CD14-positive monocyte (primary cell): ENCODE results near the gene CNIH2. TPM values are rescaled to one million over a fixed set of nuclear protein-coding genes. Genes with fewer than 3 reads are reported as not detected.

Source experiments
- DNase-seq, 3 donors: peaks; one replicate each; pipeline ENCODE4 v3.0.0-alpha.2; 2011 to 2022
- H2AFZ ChIP-seq: 2 replicates; pipeline ENCODE4 v1.6.0; 2012; ENCODE audit warnings: mild to moderate bottlenecking, low read depth, low read length, inconsistent platforms; ENCODE audit not compliant: insufficient read depth, poor library complexity, severe bottlenecking
- H3K27ac ChIP-seq, 2 donors: 1 replicate in 1 of 2; 2 replicates in 1 of 2; pipeline ENCODE4 v1.5.1; 2012 to 2013; ENCODE audit warnings: low read length in 2 of 2, control low read depth in 1 of 2, inconsistent platforms in 1 of 2, low read depth in 1 of 2, mild to moderate bottlenecking in 1 of 2
- H3K27me3 ChIP-seq, 2 donors: one replicate each; pipeline versions ENCODE4 v1.6.0 to v1.6.1; 2011 to 2013; ENCODE audit warnings: low read length in 2 of 2; ENCODE audit not compliant: control insufficient read depth in 2 of 2, insufficient read depth in 2 of 2
- H3K36me3 ChIP-seq, 2 donors: replicated peaks in 1 of 2; 1 replicate in 1 of 2; 2 replicates in 1 of 2; pipeline versions ENCODE4 v1.5.1 to v1.6.1; 2012 to 2013; ENCODE audit warnings: low read length in 2 of 2, control low read depth in 1 of 2, inconsistent platforms in 1 of 2, mild to moderate bottlenecking in 1 of 2; ENCODE audit not compliant: insufficient read depth in 2 of 2, control insufficient read depth in 1 of 2
- H3K4me1 ChIP-seq, 2 donors: 1 replicate in 1 of 2; 2 replicates in 1 of 2; pipeline versions ENCODE4 v1.5.1 to v1.6.1; 2012 to 2013; ENCODE audit warnings: low read length in 2 of 2, control low read depth in 1 of 2, inconsistent platforms in 1 of 2, mild to moderate bottlenecking in 1 of 2, moderate library complexity in 1 of 2; ENCODE audit not compliant: insufficient read depth in 2 of 2, control insufficient read depth in 1 of 2
- H3K4me2 ChIP-seq: replicated peaks from 2 replicates; pipeline ENCODE3; 2012; ENCODE audit warnings: low read length, moderate library complexity, mild to moderate bottlenecking; ENCODE audit not compliant: poor library complexity, severe bottlenecking; ENCODE audit errors: extremely low read depth
- H3K4me3 ChIP-seq, 3 experiments: fragments of 200-600 bp in 1 of 3; sonication (generic) in 1 of 3; replicated peaks in 1 of 3; 1 replicate in 2 of 3; 2 replicates in 1 of 3; pipeline ENCODE4 v1.5.1; 2011 to 2013; ENCODE audit warnings: low read length in 3 of 3, mild to moderate bottlenecking in 3 of 3, control low read depth in 2 of 3, low read depth in 2 of 3, inconsistent platforms in 1 of 3, moderate library complexity in 1 of 3
- H3K79me2 ChIP-seq: 2 replicates; pipeline ENCODE4 v1.6.0; 2012; ENCODE audit warnings: mild to moderate bottlenecking, control low read depth, inconsistent platforms, low read length, moderate library complexity; ENCODE audit not compliant: insufficient read depth
- H3K9ac ChIP-seq: 2 replicates; pipeline ENCODE4 v1.6.0; 2017; ENCODE audit warnings: low read length, mild to moderate bottlenecking; ENCODE audit not compliant: insufficient read depth, poor library complexity, severe bottlenecking
- H3K9me3 ChIP-seq, 2 donors: replicated peaks in 1 of 2; 1 replicate in 1 of 2; 2 replicates in 1 of 2; pipeline versions ENCODE4 v1.5.1 to v1.6.1; 2012 to 2013; ENCODE audit warnings: low read length in 2 of 2, control low read depth in 1 of 2; ENCODE audit not compliant: control insufficient read depth in 1 of 2, insufficient read depth in 1 of 2
- H4K20me1 ChIP-seq: 2 replicates; pipeline ENCODE4 v1.6.0; 2012; ENCODE audit warnings: mild to moderate bottlenecking, low read length, control low read depth, moderate library complexity; ENCODE audit not compliant: insufficient read depth
- H3K27ac Mint-ChIP-seq, 7 donors: one replicate each; pipeline ENCODE4 v1.8.0; 2020; ENCODE audit warnings: mild to moderate bottlenecking in 7 of 7, mixed read lengths in 7 of 7, moderate library complexity in 6 of 7, inconsistent platforms in 2 of 7
- H3K27me3 Mint-ChIP-seq, 3 donors: one replicate each; pipeline ENCODE4 v1.8.0; 2021 to 2022; ENCODE audit warnings: low read depth in 3 of 3, mild to moderate bottlenecking in 3 of 3, mixed read lengths in 3 of 3, moderate library complexity in 3 of 3, inconsistent platforms in 1 of 3
- H3K36me3 Mint-ChIP-seq, 2 donors: one replicate each; pipeline ENCODE4 v1.8.0; 2020; ENCODE audit warnings: mixed read lengths in 2 of 2, inconsistent platforms in 1 of 2, mild to moderate bottlenecking in 1 of 2
- H3K4me1 Mint-ChIP-seq: one replicate; pipeline ENCODE4 v1.8.0; 2020; ENCODE audit warnings: mild to moderate bottlenecking, mixed read lengths
- H3K4me3 Mint-ChIP-seq, 2 donors: one replicate each; pipeline ENCODE4 v1.8.0; 2020; ENCODE audit warnings: mild to moderate bottlenecking in 2 of 2, mixed read lengths in 2 of 2, moderate library complexity in 1 of 2
- H3K9me3 Mint-ChIP-seq, 7 donors: one replicate each; pipeline ENCODE4 v1.8.0; 2020 to 2022; ENCODE audit warnings: mixed read lengths in 7 of 7, mild to moderate bottlenecking in 6 of 7, moderate library complexity in 6 of 7, inconsistent platforms in 2 of 7
- CTCF ChIP-seq: fragments of 200-600 bp; IDR thresholded peaks from one replicate; pipeline ENCODE4 v1.8.0; 2022; ENCODE audit warnings: antibody characterized with exemption, mild to moderate bottlenecking
- WGBS: methylation state at CpG from one replicate; pipeline ENCODE4 v1.1.5; 2013; ENCODE audit warnings: missing lambda C conversion rate; ENCODE audit not compliant: insufficient coverage; 5-methylcytosine and 5-hydroxymethylcytosine counted together
- intact Hi-C, 2 donors: fragments of 100-400 bp; cut with micrococcal nuclease; formaldehyde crosslinking; loops; one replicate each; pipeline versions ENCODE4 v1.15.0 to v1.15.1; 2023
- polyA plus RNA-seq, 3 donors: library from polyadenylated mRNA; depleted of rRNA in 1 of 3; unstranded in 2 of 3; stranded (reverse) in 1 of 3; fragments of 300-500 nt in 2 of 3; fragments of >200 nt in 1 of 3; fragmentation: Illumina TruSeq in 2 of 3; gene quantifications; 1 replicate in 2 of 3; 2 replicates in 1 of 3; pipeline ENCODE4 v1.2.3, GENCODE V29; 2012 to 2021

Gene CNIH2
- polyA plus RNA-seq, 3 donors: 1.2 TPM; not detected in 2

- no peak overlapping the region for H3K27ac ChIP-seq
- H3K4me1 Mint-ChIP-seq: peaks cover 16% of the 10 kb centered on the region
- no peak overlapping the region for H3K9ac ChIP-seq
- no peak overlapping the region for H3K27ac Mint-ChIP-seq
- H3K36me3 Mint-ChIP-seq: peaks cover 14 to 17% of the 10 kb centered on the region in 2 donors
- H3K4me1 ChIP-seq: peaks cover 7 to 11% of the 10 kb centered on the region in 2 donors
- H4K20me1 ChIP-seq: peaks cover under 1% of the 10 kb centered on the region
- H3K4me2 ChIP-seq: no peak overlapping the region
- peaks cover 0 to 3% (median 2%) of the 10 kb centered on the region in 3 donors for H3K27me3 Mint-ChIP-seq
- no peaks in the 10 kb centered on the region for H3K27me3 ChIP-seq
- no peak overlapping the region for H3K4me3 Mint-ChIP-seq
- TF ChIP-seq CTCF: no peak
- intact Hi-C loops: loop anchor here (1.0 kb wide), 1 partner anchor 16 kb away; no protein-coding TSS in a partner anchor
- 94% methylated on average over 3 of the region's 3 CpGs for WGBS
- H2AFZ ChIP-seq: no peak overlapping the region
- no peaks in the 10 kb centered on the region for H3K79me2 ChIP-seq
- no peak overlapping the region for H3K4me3 ChIP-seq
- no peaks in the 10 kb centered on the region for H3K9me3 Mint-ChIP-seq
- H3K9me3 ChIP-seq: no peaks in the 10 kb centered on the region
- peaks cover 13 to 18% of the 10 kb centered on the region in 2 donors for H3K36me3 ChIP-seq
- DNase-seq: no peak
These were observed 50.0 kb downstream of the CNIH2 start for GRCh38 chr11:66328031-66328301.

GRCh38 chr11:66328302-66329144 is 50.5 kb downstream of the CNIH2 start:
- Mint-ChIP-seq H3K36me3 (peaks cover 19 to 22% of the 10 kb centered on the region in 2 donors), H3K9me3 (no peaks in the 10 kb centered on the region), H3K4me1 (peaks cover 16% of the 10 kb centered on the region), H3K4me3 (peak overlapping the region; percentile 45 to 80), H3K27ac (peak overlapping the region in 2 of 7 donors; percentile 4 to 35), H3K27me3 (peaks cover 0 to 3% (median 2%) of the 10 kb centered on the region in 3 donors)
- Histone ChIP-seq H3K36me3 (peaks cover 18 to 24% of the 10 kb centered on the region in 2 donors), H3K4me3 (peak overlapping the region in 1 of 3 experiments; percentile 39), H3K4me1 (peaks cover 7 to 11% of the 10 kb centered on the region in 2 donors), H3K4me2 (peak overlapping the region; percentile 59), H3K27me3 (no peaks in the 10 kb centered on the region), H4K20me1 (peaks cover 6% of the 10 kb centered on the region), H2AFZ (peak overlapping the region; percentile 76), H3K79me2 (no peaks in the 10 kb centered on the region), H3K9me3 (no peaks in the 10 kb centered on the region), H3K9ac (no peak overlapping the region), H3K27ac (no peak overlapping the region)
- peak; percentile 74 to 78 (median 77) for DNase-seq
- 14% methylated on average over 12 of the region's 19 CpGs for WGBS
- TF ChIP-seq CTCF: peak; percentile 98
- intact Hi-C loops: loop anchor here (1.0 kb wide), 1 partner anchor 16 kb away; no protein-coding TSS in a partner anchor
